ENCODE results near the gene HS3ST3A1.

HS3ST3A1 gene

GRCh38 chr17:13544765-13545164, 57.0 kb downstream of the HS3ST3A1 start:
- FAIRE-seq (no peak), DNase-seq (ENCODE audit: insufficient read length, low spot score) (no peak)
- TF ChIP-seq POLR2A (IDR thresholded peaks at IDR 0.05; ENCODE audit: low read depth, low read length) (no peak), PAX5 (IDR thresholded peaks at IDR 0.05; ENCODE audit: insufficient read depth, low read length, severe bottlenecking) (no peak), TAF1 (IDR thresholded peaks at IDR 0.05; ENCODE audit: low read depth, low read length) (no peak), POLR2AphosphoS5 (IDR thresholded peaks at IDR 0.05; ENCODE audit: low read depth, low read length) (no peak), SPI1 (IDR thresholded peaks at IDR 0.05; ENCODE audit: low read depth, low read length) (no peak), POU2F2 (IDR thresholded peaks at IDR 0.05; ENCODE audit: low read depth, low read length) (no peak)

- no peak for FAIRE-seq
- TF ChIP-seq POU2F2 (IDR thresholded peaks at IDR 0.05; ENCODE audit: low read depth, low read length) (no peak), TAF1 (IDR thresholded peaks at IDR 0.05; ENCODE audit: low read depth, low read length) (no peak), PAX5 (IDR thresholded peaks at IDR 0.05; ENCODE audit: insufficient read depth, low read length, severe bottlenecking) (no peak), POLR2A (IDR thresholded peaks at IDR 0.05; ENCODE audit: low read depth, low read length) (no peak), POLR2AphosphoS5 (IDR thresholded peaks at IDR 0.05; ENCODE audit: low read depth, low read length) (no peak), SPI1 (IDR thresholded peaks at IDR 0.05; ENCODE audit: low read depth, low read length) (no peak)
- no peak for DNase-seq (ENCODE audit: insufficient read length, low spot score)
Observed at GRCh38 chr17:13544292-13544691, 57.4 kb downstream of the HS3ST3A1 start.

GRCh38 chr17:13542636-13543035, 59.1 kb downstream of the HS3ST3A1 start:
- TF ChIP-seq POLR2AphosphoS5 (IDR thresholded peaks at IDR 0.05; ENCODE audit: low read depth, low read length) (no peak), PAX5 (IDR thresholded peaks at IDR 0.05; ENCODE audit: insufficient read depth, low read length, severe bottlenecking) (no peak), POLR2A (IDR thresholded peaks at IDR 0.05; ENCODE audit: low read depth, low read length) (no peak), POU2F2 (IDR thresholded peaks at IDR 0.05; ENCODE audit: low read depth, low read length) (no peak), TAF1 (IDR thresholded peaks at IDR 0.05; ENCODE audit: low read depth, low read length) (no peak)
- DNase-seq (ENCODE audit: insufficient read length, low spot score) (no peak), FAIRE-seq (no peak)

- DNase-seq (ENCODE audit: insufficient read length, low spot score) (no peak), FAIRE-seq (no peak)
- TF ChIP-seq SPI1 (IDR thresholded peaks at IDR 0.05; ENCODE audit: low read depth, low read length): no peak
- no peak for TF ChIP-seq POLR2A (IDR thresholded peaks at IDR 0.05; ENCODE audit: low read depth, low read length)
- no peak for TF ChIP-seq POU2F2 (IDR thresholded peaks at IDR 0.05; ENCODE audit: low read depth, low read length)
- TF ChIP-seq PAX5 (IDR thresholded peaks at IDR 0.05; ENCODE audit: insufficient read depth, low read length, severe bottlenecking): no peak
- TF ChIP-seq POLR2AphosphoS5 (IDR thresholded peaks at IDR 0.05; ENCODE audit: low read depth, low read length): no peak
- TF ChIP-seq TAF1 (IDR thresholded peaks at IDR 0.05; ENCODE audit: low read depth, low read length): no peak
Observed at GRCh38 chr17:13541032-13541480, 60.7 kb downstream of the HS3ST3A1 start.

- FAIRE-seq (no peak), DNase-seq (ENCODE audit: insufficient read length, low spot score) (no peak)
- TF ChIP-seq SPI1 (IDR thresholded peaks at IDR 0.05; ENCODE audit: low read depth, low read length) (no peak), POLR2A (IDR thresholded peaks at IDR 0.05; ENCODE audit: low read depth, low read length) (no peak), POLR2AphosphoS5 (IDR thresholded peaks at IDR 0.05; ENCODE audit: low read depth, low read length) (no peak), TAF1 (IDR thresholded peaks at IDR 0.05; ENCODE audit: low read depth, low read length) (no peak), POU2F2 (IDR thresholded peaks at IDR 0.05; ENCODE audit: low read depth, low read length) (no peak), PAX5 (IDR thresholded peaks at IDR 0.05; ENCODE audit: insufficient read depth, low read length, severe bottlenecking) (no peak)
Observed at GRCh38 chr17:13540546-13540945, 61.2 kb downstream of the HS3ST3A1 start.

GRCh38 chr17:13539421-13539820, 62.3 kb downstream of the HS3ST3A1 start:
- DNase-seq (ENCODE audit: insufficient read length, low spot score): no peak
- no peak for FAIRE-seq
- TF ChIP-seq POU2F2 (IDR thresholded peaks at IDR 0.05; ENCODE audit: low read depth, low read length) (no peak), POLR2A (IDR thresholded peaks at IDR 0.05; ENCODE audit: low read depth, low read length) (no peak), SPI1 (IDR thresholded peaks at IDR 0.05; ENCODE audit: low read depth, low read length) (no peak)

- FAIRE-seq (no peak), DNase-seq (ENCODE audit: insufficient read length, low spot score) (no peak)
- TF ChIP-seq POLR2A (IDR thresholded peaks at IDR 0.05; ENCODE audit: low read depth, low read length) (no peak), SPI1 (IDR thresholded peaks at IDR 0.05; ENCODE audit: low read depth, low read length) (no peak)
Observed at GRCh38 chr17:13538841-13539411, 62.8 kb downstream of the HS3ST3A1 start.

GRCh38 chr17:13537871-13538643, 63.7 kb downstream of the HS3ST3A1 start:
- TF ChIP-seq POU2F2 (IDR thresholded peaks at IDR 0.05; ENCODE audit: low read depth, low read length) (no peak), PAX5 (IDR thresholded peaks at IDR 0.05; ENCODE audit: insufficient read depth, low read length, severe bottlenecking) (no peak)
- DNase-seq (ENCODE audit: insufficient read length, low spot score): no peak
- FAIRE-seq: no peak

GRCh38 chr17:13537167-13537731, 64.5 kb downstream of the HS3ST3A1 start:
- FAIRE-seq (no peak), DNase-seq (ENCODE audit: insufficient read length, low spot score) (no peak)
- TF ChIP-seq SPI1 (IDR thresholded peaks at IDR 0.05; ENCODE audit: low read depth, low read length): no peak
- TF ChIP-seq POU2F2 (IDR thresholded peaks at IDR 0.05; ENCODE audit: low read depth, low read length): no peak
- TF ChIP-seq PAX5 (IDR thresholded peaks at IDR 0.05; ENCODE audit: insufficient read depth, low read length, severe bottlenecking): no peak
- no peak for TF ChIP-seq TAF1 (IDR thresholded peaks at IDR 0.05; ENCODE audit: low read depth, low read length)
- no peak for TF ChIP-seq POLR2A (IDR thresholded peaks at IDR 0.05; ENCODE audit: low read depth, low read length)

- FAIRE-seq: no peak
- no peak for TF ChIP-seq TAF1 (IDR thresholded peaks at IDR 0.05; ENCODE audit: low read depth, low read length)
- DNase-seq (ENCODE audit: insufficient read length, low spot score): no peak
Observed at GRCh38 chr17:13534946-13535345, 66.8 kb downstream of the HS3ST3A1 start.

Measured in GM12891 (cell line).